G401 (cell line): ENCODE data around the gene ZNF724. TPM values are rescaled to one million over a fixed set of nuclear protein-coding genes. Genes with fewer than 3 reads are reported as not detected.
"Not testable (repeated sequence)": the region's sequence is repeated elsewhere in the genome, so short reads cannot be mapped to it uniquely, and the experiment has no call there.

Experiments
- DNase-seq: peaks from one replicate; pipeline ENCODE4 v3.0.0-alpha.2; 2015; ENCODE audit warnings: low spot score
- in situ Hi-C: cut with HindIII; loops from 2 replicates; pipeline ENCODE4 v1.10.0; 2016; ENCODE audit warnings: low sequenced_read_pairs, mixed read lengths
- total RNA-seq: library from RNA; depleted of rRNA; stranded (reverse); fragments of >200 nt; shearing (Covaris generic); gene quantifications from 2 replicates; pipeline ENCODE4 v1.2.3, GENCODE V29; 2014; rRNA removed

The ZNF724 gene
- total RNA-seq, 1 experiment from 2014 or later = 19.7 TPM

DNA sequence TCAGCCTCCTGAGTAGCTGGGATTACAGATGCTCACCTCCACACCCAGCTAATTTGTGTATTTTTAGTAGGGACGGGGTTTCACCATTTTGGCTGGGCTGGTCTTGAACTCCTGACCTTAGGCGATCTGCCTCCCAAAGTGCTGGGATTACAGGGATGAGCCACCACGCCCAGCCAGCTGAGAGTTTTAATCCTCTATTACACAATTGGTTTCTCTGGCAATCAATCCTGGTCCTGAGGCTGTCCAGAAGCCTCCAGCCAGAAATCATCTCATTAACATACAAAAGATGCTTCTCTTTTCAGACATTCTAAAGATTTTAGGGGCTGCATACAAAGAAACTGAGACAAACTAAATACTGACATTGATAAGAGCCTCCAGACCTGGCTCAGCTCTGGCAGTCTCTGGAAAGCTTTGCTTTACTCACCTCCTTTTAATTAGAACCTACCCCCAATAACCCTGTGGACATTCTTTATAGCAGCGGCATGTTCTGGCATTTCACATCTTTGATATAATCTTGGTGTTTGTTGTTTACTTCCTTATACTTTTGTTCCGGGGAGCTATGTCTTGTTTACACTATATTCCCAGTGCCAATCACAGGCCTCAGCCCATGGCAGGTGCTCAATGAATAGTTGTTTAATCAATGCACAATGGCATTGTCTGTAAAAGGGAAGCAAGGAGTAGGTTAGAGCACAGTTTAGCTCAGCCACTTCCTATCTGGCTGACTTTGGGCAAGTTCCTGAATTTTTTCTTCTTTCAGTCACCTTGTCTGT lies 4.1 kb upstream of the ZNF724 start:
- in situ Hi-C loops = no loop called here
- DNase-seq = no peak

DNA sequence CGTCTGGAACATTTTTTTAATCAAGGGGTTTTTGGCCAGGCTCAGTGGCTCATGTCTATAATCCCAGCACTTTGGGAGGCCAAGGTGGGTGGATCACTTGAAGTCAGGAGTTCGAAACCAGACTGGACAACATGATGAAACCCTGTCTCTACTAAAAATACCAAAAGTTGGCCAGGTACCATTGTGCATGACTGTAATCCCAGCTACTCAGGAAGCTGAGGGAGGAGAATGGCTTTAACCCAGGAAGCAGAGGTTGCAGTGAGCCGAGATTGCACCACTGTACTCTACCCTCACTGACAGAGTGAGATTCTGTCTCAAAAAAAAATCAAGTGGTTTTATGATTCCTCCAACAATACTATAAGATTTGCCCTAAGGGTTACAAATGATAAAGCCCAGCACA lies 3.1 kb upstream of the ZNF724 start:
- DNase-seq, in situ Hi-C loops: not testable (repeated sequence)

DNA sequence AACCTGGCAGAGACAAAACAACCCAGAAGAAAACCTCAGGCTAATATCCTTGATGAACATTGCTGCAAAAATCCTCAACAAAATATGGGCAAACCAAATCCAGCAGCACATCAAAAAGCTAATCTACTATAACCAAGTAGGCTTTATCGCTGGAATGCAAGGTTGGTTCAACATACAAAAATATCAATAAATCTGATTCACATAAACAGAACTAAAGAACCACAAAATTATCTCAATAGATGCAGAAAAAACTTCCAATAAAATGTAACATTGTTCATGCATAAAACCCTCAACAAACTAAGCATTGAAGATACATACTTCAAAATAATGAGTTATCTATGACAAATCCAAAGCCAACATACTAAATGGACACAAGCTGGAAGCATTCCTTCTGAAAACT lies 8.8 kb downstream of the ZNF724 start:
- in situ Hi-C loops = no loop called here
- no peak for DNase-seq

DNA sequence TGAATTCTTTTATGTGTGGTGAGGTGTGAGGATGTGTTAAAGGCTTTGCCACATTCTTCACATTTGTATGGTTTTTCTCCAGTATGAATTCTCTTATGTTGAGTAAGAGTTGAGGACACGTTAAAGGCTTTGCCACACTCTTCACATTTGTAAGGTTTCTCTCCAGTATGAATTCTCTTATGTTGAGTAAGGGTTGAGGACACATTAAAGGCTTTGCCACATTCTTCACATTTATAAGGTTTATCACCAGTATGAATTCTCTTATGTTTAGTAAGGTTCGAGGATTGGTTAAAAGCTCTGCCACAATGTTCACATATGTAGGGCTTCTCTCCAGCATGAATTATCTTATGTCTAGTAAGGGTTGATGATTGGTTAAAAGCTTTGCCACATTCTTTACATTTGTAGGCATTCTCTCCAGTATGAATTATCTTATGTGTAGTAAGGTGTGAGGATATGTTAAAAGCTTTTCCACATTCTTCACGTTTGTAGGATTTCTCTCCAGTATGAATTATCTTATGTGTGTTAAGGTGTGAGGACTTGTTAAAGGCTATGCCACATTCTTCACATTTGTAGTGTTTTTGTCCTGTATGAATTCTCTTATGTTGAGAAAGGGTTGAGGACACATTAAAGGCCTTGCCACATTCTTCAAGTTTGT lies 27.1 kb downstream of the ZNF724 start:
- in situ Hi-C loops = no loop called here
- no peak for DNase-seq

DNA sequence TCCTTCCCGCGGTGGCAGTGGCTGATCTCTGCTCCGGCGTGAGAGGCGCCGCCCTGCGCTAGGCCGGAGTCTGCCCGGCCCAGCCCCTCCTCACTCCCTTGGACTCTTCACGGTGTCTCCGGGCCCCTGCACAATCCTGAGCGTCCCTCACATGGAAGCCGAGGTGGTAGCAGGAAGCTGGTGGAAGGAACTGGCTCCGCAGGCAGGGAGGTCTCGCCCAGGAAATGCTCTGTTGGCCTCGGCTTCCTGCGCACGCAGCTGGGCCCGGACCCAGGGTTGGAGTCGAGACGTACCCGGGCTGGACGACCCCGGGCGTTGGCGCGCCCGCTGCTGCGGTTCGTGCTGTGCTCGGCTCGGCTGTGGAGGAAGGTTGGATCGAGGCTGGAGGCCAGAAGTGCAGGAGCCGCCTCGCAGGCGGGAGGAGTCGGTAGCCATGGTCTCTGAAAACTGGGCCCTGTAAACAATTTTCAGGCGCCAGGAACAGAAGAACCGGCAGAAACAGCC lies 46.3 kb downstream of the ZNF724 start:
- in situ Hi-C loops = no loop called here
- DNase-seq = no peak

DNA sequence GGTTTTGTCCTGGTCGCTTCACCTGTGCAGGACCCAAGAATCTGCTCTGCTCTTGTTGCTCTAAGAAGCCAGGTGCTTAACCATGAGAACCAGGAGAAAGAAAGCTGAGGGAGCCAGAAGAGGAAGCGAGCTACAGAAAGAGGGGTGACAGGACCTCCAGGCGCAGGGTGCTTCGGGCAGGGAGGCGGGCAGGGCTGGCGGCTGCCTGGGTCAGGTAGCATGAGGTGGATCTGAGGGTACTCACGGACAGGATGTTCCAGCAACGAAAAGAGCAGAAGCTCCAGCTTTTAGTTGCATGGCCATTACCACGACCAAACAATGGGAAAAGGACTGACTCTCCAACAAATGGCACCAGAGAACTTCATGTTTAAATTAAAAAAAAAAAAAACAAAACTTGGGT lies 59.9 kb downstream of the ZNF724 start:
- no peak for DNase-seq
- in situ Hi-C loops = no loop called here

DNA sequence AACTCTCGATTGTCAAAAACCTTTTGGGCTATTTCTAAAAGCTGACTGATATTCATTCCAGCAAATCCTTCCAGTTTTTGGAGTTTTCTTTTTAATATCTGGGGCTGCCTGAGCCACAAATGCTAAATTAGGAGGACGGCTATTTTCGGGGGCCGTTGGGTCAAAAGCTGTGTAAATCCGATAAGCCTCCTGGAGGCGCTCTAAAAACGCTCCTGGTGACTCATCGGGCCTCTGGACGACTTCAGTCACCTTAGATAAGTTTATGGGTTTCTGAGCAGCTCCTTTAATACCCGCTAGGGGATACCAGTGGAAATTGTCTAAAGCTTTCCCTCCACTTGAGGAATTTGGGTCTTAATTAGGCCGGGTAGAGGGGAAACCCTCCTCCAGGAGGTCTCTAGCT lies 66.9 kb downstream of the ZNF724 start:
- no peak for DNase-seq
- in situ Hi-C loops = no loop called here

Other genes starting within 250 kb of the ZNF724 start
- not detected in 2 replicates for gene ZNF728, start 247.2 kb downstream of the ZNF724 start, total RNA-seq
- gene ZNF730, start 133.4 kb downstream of the ZNF724 start, total RNA-seq = 4.3 TPM in 2 replicates
- gene ZNF91, start 145.1 kb upstream of the ZNF724 start, total RNA-seq = 26.4 and 30.2 TPM in 2 replicates